Fibroblast of peridontal ligament (primary cell): Measurements from ENCODE around the gene HSD17B11.
"Not testable (repeated sequence)": the region's sequence is repeated elsewhere in the genome, so short reads cannot be mapped to it uniquely, and the experiment has no call there.

ENCODE experiments used
- DNase-seq: peaks from one replicate; pipeline ENCODE4 v3.0.0-alpha.2; 2010; ENCODE audit errors: extremely low read depth

Gene HSD17B11

DNA sequence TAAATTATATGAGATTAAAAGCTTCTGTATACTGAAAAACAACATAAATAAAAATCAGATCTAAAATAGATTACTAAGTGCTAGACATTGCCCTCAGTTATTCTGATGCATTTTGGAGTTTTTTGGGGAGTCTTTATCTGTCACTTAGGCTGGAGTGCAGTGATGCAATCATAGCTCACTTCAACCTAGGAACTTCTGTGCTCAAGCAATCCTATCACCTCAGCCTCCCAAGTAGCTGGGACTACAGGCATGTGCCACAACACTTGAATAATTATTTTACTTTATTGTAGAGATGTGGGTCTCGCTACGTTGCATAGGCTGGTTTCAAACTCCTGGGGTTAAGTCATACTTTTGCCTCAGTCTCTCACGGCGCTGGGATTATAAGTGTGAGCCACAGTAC, 31.7 kb downstream of the HSD17B11 start:
- DNase-seq, result no peak

DNA sequence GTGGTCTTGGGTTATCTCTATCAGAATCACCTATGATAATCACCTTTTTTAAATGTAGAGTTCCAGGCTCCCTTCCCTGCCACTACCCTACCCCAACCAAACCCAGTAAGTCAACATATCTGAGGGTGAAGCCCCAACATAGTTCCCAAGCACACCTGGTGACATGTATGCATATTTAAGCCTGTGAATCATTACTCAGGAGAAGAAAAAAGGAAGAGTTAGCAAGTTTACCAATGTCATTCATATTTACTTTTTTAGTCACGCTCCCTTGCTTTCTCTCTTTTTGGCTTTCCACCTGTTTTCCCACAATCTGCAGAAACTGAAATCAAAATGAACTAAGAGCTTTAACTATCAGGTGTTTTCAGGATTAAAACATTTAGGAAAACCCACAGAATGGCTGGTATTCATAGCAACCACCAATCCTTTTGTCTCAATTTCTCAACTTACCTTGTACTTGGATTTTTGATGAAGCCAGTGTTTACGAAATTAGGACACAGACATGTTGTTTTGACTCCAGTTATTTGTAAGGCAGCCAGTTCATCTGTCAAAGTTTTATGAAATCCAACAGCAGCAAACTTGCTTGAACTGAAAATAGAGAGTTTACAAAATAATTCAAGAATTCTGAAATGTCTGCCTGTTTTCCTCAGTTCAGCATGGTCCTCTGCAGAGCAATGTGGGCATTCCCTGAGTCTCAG, 34.0 kb downstream of the HSD17B11 start:
- DNase-seq, result no peak

DNA sequence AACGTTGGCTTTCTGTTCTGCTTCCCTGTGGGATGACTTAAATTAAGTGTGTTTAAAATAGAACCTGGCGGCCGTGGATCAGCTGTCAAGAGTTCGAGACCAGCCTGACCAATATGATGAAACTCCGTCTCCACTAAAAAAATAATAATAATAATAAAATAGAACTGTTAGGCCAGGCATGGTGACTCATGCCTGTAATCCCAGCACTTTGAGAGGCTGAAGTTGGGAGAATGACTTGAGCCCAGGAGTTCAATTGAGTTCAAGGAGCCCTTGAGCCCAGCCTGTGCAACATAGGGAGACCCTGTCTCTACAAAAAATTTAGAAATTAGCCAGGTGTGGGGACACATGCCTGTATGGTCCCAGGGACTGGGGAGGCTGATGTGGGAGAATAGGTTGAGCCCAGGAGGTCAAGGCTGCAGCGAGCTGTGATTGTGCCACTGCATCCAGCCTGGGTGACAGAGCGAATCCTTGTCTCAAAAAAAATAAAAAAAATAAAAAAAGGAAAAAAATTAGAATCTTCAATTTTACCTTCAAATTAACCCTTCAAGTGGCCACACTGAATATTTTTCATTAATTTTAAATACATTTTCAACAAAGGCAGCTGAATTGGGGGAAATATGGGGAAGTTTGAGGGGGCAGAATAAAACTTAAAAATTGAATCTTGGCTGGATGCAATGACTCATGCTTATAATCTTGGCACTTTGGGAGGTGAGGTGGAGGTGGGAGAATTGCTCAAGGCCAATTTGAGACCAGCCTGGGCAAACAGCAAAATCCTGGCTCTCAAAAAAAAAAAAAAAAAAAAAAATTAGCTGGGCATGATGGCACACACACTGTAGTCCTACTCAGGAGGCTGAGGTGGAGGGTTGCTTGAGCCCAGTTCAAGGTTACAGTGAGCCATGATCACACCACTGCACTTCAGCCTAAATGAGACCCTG, 36.6 kb downstream of the HSD17B11 start:
- peak; percentile 42 for DNase-seq

GRCh38 chr4:87353592-87353991, 37.4 kb downstream of the HSD17B11 start:
- DNase-seq, result peak; percentile 74

DNA sequence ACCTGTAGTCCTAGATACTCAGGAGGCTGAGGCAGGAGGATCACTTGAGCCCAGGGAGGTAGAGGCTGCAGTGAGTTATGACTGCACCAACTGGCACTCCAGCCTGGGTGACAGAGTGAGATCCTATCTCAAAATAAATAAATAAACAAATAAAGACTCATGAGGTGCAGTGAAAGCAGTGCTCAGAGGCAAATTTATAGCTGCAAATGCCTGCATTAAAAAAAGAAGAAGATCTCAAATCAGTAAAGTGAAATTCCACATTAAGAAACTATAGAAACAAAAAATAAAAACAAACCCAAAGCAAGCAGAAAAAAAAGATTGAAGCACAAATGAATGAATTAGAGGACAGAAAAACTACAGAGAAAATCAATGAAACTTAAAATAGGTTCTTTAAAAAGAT, 45.8 kb downstream of the HSD17B11 start:
- DNase-seq, result no peak

DNA sequence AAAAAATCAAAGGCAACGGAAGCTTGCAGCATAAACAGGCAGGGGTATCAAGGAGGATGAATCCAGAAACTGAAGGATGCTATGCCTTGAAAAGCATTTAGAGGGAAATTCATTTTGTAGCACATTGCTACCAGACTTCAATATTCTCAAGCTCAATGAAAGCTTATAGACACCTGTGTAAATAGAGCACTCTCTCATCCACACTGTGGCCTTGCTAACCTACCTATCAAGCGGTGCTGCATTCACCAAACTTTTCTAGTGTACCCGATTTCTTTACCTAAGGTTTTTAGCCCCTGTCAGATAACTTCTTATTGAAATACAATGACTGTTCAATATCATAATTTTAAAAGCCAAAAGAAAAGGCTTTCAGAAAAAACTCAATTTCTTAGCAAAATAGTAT, 48.1 kb downstream of the HSD17B11 start:
- no peak for DNase-seq

GRCh38 chr4:87341954-87342635, 48.9 kb downstream of the HSD17B11 start:
- peak; percentile 57 for DNase-seq

GRCh38 chr4:87339440-87339839, 51.5 kb downstream of the HSD17B11 start:
- no peak for DNase-seq

GRCh38 chr4:87337361-87337760, 53.6 kb downstream of the HSD17B11 start:
- DNase-seq, result no peak

DNA sequence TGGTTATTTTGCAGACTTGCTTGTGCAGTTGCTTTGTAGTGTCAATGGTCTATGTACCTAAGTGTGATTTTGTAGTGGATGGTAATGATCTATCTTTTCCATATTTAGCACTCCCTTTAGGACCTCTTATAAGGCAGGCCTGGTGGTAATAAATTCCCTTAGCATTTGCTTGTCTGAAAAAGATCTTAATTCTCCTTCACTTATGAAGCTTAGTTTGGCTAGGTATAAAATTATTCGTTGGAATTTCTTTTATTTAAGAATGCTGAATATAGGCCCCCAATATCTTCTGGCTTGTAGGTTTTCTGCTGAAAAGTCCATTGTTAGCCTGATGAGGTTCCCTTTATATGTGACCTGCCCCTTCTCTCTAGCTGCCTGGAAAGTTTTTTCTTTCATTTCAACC, 57.7 kb downstream of the HSD17B11 start:
- no peak for DNase-seq

GRCh38 chr4:87330761-87331160, 60.2 kb downstream of the HSD17B11 start:
- DNase-seq, result no peak

DNA sequence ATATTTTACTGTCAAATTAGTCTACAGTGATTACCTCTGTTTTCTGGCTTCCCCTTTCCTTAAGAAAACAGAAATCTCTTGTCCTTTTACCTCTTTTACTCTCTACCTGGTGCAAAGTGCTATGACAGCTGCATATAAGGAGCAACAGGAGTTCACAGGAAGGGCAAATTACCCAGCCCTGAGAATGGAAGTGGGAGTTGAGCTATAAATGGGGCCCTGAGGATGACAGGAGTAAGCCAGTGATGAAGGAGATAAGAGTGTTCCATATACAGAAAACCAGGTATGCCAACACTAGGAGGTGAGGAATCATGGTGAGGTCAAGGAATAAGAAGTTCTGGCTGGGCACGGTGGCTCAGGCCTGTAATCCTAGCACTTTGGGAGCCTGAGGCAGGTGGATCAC, 63.9 kb downstream of the HSD17B11 start:
- DNase-seq, result no peak

DNA sequence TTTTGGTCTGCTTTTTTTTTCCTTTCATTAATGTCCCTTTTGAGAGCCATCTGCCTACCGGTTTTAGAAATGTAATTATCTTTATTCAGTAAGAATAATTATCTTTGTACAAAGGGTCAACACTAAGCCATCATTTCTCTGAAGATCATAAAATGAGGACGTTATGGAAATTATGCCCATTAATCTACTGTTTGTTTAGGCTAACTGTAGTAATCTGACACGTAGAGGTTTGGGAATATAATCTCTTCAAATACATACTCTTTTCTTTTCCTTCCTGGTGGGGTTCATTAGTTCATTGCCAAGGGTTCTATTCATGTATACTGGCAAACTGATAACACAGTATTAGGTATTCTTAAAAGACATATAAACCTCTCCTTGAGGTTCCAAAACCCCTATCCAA, 64.5 kb downstream of the HSD17B11 start:
- no peak for DNase-seq

- no peak for DNase-seq
Measured at GRCh38 chr4:87322754-87323153, 68.2 kb downstream of the HSD17B11 start, which contains the start of gene HSD17B13. HSD17B13 (minus strand) TSS chr4:87322882; CDS start chr4:87322841, 41 bp downstream.

DNA sequence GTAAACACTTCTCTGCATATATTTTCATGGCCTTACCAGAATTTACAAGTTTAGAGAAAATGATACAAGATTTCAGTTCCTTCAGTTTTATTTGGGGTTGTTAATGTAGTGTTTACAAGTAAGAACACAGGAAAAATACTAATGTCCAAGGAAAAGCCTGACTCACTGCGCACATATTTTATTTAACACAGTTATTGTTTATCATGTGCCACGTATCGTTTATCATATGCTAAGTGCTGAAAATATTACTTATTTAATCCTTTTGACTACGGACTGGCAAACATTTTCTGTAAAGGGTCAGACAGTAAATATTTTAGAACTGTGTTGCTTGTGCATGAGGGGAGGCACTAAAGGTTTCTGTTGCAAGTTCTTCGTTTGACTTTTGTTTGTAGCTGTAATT, 69.1 kb downstream of the HSD17B11 start:
- peak; percentile 15 for DNase-seq

GRCh38 chr4:87317527-87317926, 73.5 kb downstream of the HSD17B11 start:
- no peak for DNase-seq

DNA sequence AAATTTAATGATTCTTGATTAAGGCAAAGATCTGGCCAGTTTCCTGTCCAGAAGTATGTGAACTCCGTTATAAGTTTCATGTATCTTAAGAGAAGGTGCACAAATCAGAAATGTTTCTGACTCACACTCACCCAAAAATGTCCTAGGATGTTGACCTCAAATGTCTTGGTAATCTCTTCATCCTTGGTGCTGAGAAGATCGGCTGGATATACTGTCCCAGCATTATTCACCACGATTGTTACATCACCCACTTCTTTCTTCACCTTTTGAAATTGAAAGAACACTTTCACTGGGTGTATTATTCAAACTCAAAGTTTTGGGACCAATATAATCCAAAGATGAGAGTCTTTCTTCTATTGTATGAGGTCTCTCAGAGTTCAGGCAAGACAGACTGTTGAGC, 74.0 kb downstream of the HSD17B11 start:
- DNase-seq, result no peak

DNA sequence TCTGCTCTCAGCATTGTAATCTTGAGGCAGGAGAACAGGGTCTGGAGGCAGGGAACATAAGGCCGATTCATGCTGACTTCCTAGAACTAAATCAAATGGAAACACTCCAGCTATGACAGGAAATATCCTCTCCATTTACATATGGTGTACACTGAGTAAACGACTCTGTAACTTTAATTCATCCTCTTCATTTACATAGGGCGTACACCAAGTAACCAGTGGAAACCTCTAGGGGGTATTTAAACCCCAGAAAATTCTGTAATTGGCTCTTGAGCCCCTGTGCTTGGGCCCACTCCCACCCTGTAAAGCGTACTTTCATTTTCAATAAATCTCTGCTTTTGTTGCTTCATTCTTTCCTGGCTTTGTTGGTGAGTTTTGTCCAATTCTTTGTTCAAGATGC, 76.0 kb downstream of the HSD17B11 start:
- not testable (repeated sequence) for DNase-seq

DNA sequence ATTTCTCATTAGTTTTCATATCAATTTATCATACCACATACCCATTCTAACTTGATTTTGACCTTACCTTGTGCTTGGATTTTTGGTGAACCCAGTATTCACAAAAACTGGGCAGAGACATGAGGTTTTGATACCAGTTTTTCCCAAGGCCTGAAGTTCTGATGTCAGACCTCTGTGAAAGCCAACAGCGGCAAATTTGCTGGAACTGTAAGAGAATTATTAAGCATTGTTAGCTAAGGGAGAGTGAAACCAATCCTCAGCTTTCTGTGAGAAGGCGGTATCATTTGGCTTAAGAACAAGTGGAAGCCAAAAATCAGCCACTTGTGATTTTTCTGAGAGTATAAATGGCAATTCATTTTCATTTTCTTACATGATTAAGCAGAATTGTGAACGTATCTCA, 77.2 kb downstream of the HSD17B11 start:
- DNase-seq, result no peak

DNA sequence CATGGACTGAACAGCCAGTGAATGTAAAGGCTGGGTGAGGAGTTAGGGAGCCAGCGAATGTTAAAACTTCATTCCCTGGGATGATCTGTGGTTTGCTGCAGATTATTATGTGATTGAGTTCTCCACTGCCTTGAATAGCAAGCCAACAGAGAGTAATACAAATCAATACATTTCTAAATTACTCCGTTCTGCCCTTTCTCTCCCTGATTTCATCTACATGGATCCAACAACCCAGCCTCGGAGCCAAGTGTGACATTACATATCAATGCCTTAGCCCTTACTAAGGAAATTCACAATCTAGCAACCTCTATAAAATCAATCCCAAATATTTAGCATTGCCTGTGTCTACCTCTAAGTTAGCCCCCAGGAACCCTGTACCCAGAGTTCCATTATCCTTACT, 79.3 kb downstream of the HSD17B11 start:
- no peak for DNase-seq

- no peak for DNase-seq
Measured at GRCh38 chr4:87310691-87311335, 80.2 kb downstream of the HSD17B11 start.

DNA sequence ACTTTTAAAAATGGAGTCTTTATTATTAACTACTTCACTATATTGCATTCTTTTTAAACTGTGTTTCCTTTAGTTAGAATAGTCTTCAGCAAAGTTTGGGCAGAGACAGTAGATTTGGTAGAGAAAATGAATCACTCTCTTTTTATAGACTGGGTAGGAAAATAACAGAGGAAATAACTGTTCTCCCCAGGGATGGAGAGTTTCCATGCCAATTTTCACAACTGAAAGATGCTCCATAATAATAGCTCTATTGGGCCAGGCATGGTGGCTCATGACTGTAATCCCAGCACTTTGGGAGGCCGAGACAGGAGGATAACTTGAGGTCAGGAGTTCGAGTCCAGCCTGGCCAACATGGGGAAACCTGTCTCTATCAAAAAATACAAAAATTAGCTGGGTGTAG, 81.4 kb downstream of the HSD17B11 start:
- peak; percentile 66 for DNase-seq
